T-helper 1 cell treated with Interleukin-12 subunit alpha and Interleukin-12 subunit beta and Interleukin-4 antibody, amounts not matched to agents 30 μg/mL and 1 μg/mL, for 36 hours (primary cell): Measurements from ENCODE around the gene SIGLEC7.

Experiments
- H3K27ac Mint-ChIP-seq: one replicate; pipeline ENCODE4 v1.8.0; 2021; ENCODE audit warnings: mild to moderate bottlenecking, mixed read lengths
- H3K27me3 Mint-ChIP-seq: one replicate; pipeline ENCODE4 v1.8.0; 2021; ENCODE audit warnings: low read depth, mixed read lengths
- H3K36me3 Mint-ChIP-seq: one replicate; pipeline ENCODE4 v1.8.0; 2021; ENCODE audit warnings: low read depth, mixed read lengths
- H3K4me1 Mint-ChIP-seq: one replicate; pipeline ENCODE4 v1.8.0; 2021; ENCODE audit warnings: low read depth, mixed read lengths
- H3K4me3 Mint-ChIP-seq: one replicate; pipeline ENCODE4 v1.8.0; 2021; ENCODE audit warnings: mild to moderate bottlenecking, moderate library complexity, mixed read lengths
- H3K9me3 Mint-ChIP-seq: one replicate; pipeline ENCODE4 v1.8.0; 2021; ENCODE audit warnings: mixed read lengths

The SIGLEC7 gene

GRCh38 chr19:51107406-51108065 is 34.6 kb upstream of the SIGLEC7 start:
- Mint-ChIP-seq H3K9me3 (no peaks in the 10 kb centered on the region), H3K27ac (peak overlapping the region; percentile 92), H3K36me3 (peaks cover 21% of the 10 kb centered on the region), H3K4me3 (peak overlapping the region; percentile 93), H3K4me1 (peaks cover 28% of the 10 kb centered on the region), H3K27me3 (no peaks in the 10 kb centered on the region)

- Mint-ChIP-seq H3K27ac (peak within 1 kb of the TSS; percentile 92), H3K36me3 (peaks cover 18% of the 10 kb centered on the region)
These were observed 33.9 kb upstream of the SIGLEC7 start, which contains the start of gene CTU1 for GRCh38 chr19:51108066-51108804. CTU1 (minus strand) TSS chr19:51108409; CDS start chr19:51104569, 3,840 bp downstream.

DNA sequence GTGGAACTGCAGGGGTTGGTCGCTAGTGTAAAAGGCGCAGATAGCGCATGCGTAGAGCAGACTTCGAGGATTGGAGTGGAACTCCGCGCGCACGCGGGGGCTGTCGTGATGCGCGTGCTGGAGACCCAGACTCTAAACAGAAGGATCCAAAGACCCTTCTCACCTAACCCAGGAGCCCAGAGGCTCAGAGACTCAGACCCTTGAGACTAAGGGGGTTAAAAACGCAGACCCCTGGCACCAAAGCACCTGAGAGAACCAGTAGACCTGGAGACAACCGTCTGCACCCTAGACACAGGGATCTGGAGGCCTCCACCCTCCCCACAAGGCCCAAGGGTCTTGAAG is 33.3 kb upstream of the SIGLEC7 start:
- Mint-ChIP-seq H3K9me3 (no peaks in the 10 kb centered on the region), H3K4me1 (peaks cover 25% of the 10 kb centered on the region), H3K27me3 (no peaks in the 10 kb centered on the region), H3K36me3 (peaks cover 16% of the 10 kb centered on the region), H3K27ac (peak overlapping the region; percentile 92), H3K4me3 (peak overlapping the region; percentile 93)

More at GRCh38 chr19:51108066-51108804, 33.9 kb upstream of the SIGLEC7 start, which contains the start of gene CTU1:
- Mint-ChIP-seq H3K4me3 (peak within 1 kb of the TSS; percentile 93), H3K4me1 (peaks cover 25% of the 10 kb centered on the region), H3K9me3 (no peaks in the 10 kb centered on the region), H3K27me3 (no peaks in the 10 kb centered on the region)

GRCh38 chr19:51110666-51110971 is 31.5 kb upstream of the SIGLEC7 start:
- no peak overlapping the region for H3K27ac Mint-ChIP-seq
- peaks cover 32% of the 10 kb centered on the region for H3K4me1 Mint-ChIP-seq
- peaks cover 7% of the 10 kb centered on the region for H3K36me3 Mint-ChIP-seq
- no peaks in the 10 kb centered on the region for H3K9me3 Mint-ChIP-seq
- H3K27me3 Mint-ChIP-seq = no peaks in the 10 kb centered on the region
- no peak overlapping the region for H3K4me3 Mint-ChIP-seq

- no peak overlapping the region for H3K27ac Mint-ChIP-seq
- H3K4me1 Mint-ChIP-seq = peaks cover 27% of the 10 kb centered on the region
- H3K9me3 Mint-ChIP-seq = no peaks in the 10 kb centered on the region
- peaks cover 8% of the 10 kb centered on the region for H3K27me3 Mint-ChIP-seq
- H3K4me3 Mint-ChIP-seq = no peak overlapping the region
- H3K36me3 Mint-ChIP-seq = peaks cover 2% of the 10 kb centered on the region
These were observed 30.5 kb upstream of the SIGLEC7 start for GRCh38 chr19:51111606-51112005.

GRCh38 chr19:51114087-51114729 is 27.9 kb upstream of the SIGLEC7 start:
- peaks cover 24% of the 10 kb centered on the region for H3K27me3 Mint-ChIP-seq
- no peaks in the 10 kb centered on the region for H3K36me3 Mint-ChIP-seq
- peaks cover 18% of the 10 kb centered on the region for H3K4me1 Mint-ChIP-seq
- peak overlapping the region; percentile 3 for H3K27ac Mint-ChIP-seq
- no peaks in the 10 kb centered on the region for H3K9me3 Mint-ChIP-seq
- H3K4me3 Mint-ChIP-seq = no peak overlapping the region

DNA sequence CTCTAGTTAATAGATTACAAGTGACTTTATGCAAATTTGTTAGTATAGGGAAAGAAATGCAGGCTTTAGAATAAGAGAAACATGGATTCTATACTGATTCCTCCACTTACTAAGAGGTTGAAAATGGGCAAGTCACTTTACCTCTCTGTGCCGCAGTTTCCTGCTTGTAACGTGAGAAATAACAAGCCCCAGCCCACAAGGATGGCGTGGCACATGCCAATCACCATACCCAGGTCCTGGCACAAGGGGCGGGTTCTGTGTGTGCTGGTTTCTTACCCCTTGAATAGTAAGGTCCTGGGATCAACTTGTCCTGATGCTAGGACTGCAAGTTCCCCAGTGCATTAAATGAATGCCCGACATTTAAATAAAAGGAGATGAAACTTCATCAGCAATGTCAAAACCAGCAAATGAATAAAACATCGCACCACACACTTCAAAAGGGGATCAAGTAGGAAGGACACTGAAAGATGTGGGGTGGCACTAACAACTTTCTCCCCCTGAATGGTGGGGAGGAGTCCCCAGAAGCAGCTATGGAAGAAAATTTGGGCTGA is 25.3 kb upstream of the SIGLEC7 start:
- no peaks in the 10 kb centered on the region for H3K36me3 Mint-ChIP-seq
- peaks cover 20% of the 10 kb centered on the region for H3K4me1 Mint-ChIP-seq
- no peak overlapping the region for H3K27ac Mint-ChIP-seq
- H3K4me3 Mint-ChIP-seq = no peak overlapping the region
- peaks cover 30% of the 10 kb centered on the region for H3K27me3 Mint-ChIP-seq
- H3K9me3 Mint-ChIP-seq = no peaks in the 10 kb centered on the region

DNA sequence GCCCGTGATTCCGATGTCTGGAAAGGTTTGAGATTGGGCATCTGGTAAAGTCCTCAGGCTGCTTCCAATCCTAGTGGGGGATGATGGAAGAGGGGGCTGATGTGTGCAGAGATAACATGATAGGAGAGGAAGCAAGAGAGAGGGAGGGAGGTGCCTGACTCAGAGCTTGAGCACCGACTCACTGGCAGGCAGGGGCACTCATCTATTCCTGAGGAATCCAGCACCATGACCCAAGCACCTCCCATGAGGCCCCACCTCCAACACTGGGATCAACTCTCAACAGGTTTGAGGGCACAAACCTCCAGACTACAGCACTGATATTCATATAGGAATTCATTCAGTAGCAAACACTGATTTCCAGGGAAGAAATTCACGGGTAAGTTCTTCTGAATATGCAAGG is 23.0 kb upstream of the SIGLEC7 start:
- Mint-ChIP-seq H3K36me3 (no peaks in the 10 kb centered on the region), H3K4me3 (no peak overlapping the region), H3K27me3 (peaks cover 30% of the 10 kb centered on the region), H3K4me1 (peaks cover 37% of the 10 kb centered on the region), H3K27ac (no peak overlapping the region), H3K9me3 (no peaks in the 10 kb centered on the region)

DNA sequence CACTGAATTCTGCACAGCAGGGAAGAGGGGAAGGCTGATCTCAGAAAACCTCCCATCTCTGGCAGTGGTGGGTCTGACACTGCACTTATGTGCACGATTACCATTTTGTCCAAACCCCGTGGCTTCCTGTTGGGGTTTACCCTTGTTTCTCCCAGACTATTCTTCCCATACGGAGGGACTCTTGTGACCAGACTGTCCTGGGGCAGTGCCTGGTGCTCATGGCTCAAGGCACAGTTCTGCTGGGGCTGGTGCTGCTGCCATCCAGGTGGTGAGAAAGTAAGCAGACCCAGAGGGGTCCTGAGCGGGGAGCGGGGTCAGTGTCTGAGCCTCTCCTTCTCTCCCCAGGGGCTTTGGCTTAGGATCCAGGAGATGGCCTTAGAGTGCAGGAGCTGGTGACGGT is 22.5 kb upstream of the SIGLEC7 start:
- Mint-ChIP-seq H3K4me3 (no peak overlapping the region), H3K9me3 (no peaks in the 10 kb centered on the region), H3K4me1 (peaks cover 35% of the 10 kb centered on the region), H3K27ac (no peak overlapping the region), H3K36me3 (no peaks in the 10 kb centered on the region), H3K27me3 (peaks cover 30% of the 10 kb centered on the region)

GRCh38 chr19:51120160-51120559 is 21.9 kb upstream of the SIGLEC7 start:
- no peak overlapping the region for H3K4me3 Mint-ChIP-seq
- H3K4me1 Mint-ChIP-seq = peaks cover 35% of the 10 kb centered on the region
- H3K27ac Mint-ChIP-seq = no peak overlapping the region
- H3K36me3 Mint-ChIP-seq = no peaks in the 10 kb centered on the region
- peaks cover 30% of the 10 kb centered on the region for H3K27me3 Mint-ChIP-seq
- no peaks in the 10 kb centered on the region for H3K9me3 Mint-ChIP-seq

DNA sequence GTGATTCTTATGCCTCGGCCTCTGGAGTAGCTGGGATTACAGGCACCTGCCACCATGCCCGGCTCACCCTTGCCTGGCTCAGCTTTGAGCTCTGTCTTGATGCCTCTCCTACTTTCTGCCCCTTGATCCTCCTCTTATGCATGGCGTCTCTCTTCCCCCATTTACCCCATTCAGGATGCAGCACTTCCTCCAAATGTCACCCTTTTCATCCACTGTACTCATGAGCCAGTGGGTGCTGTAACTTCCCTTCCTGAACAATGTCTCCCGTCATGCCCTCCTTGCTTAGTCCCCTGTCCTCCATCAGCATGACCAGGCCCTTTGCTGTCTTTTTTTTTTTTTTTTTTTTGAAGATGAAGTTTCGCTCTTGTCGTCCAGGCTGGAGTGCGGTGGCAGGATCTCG is 20.8 kb upstream of the SIGLEC7 start:
- H3K27me3 Mint-ChIP-seq = peaks cover 24% of the 10 kb centered on the region
- H3K9me3 Mint-ChIP-seq = no peaks in the 10 kb centered on the region
- H3K4me3 Mint-ChIP-seq = no peak overlapping the region
- H3K4me1 Mint-ChIP-seq = peaks cover 32% of the 10 kb centered on the region
- no peak overlapping the region for H3K27ac Mint-ChIP-seq
- no peaks in the 10 kb centered on the region for H3K36me3 Mint-ChIP-seq

- H3K36me3 Mint-ChIP-seq = no peaks in the 10 kb centered on the region
- peak overlapping the region; percentile 33 for H3K4me3 Mint-ChIP-seq
- peaks cover 16% of the 10 kb centered on the region for H3K27me3 Mint-ChIP-seq
- peaks cover 38% of the 10 kb centered on the region for H3K4me1 Mint-ChIP-seq
- no peaks in the 10 kb centered on the region for H3K9me3 Mint-ChIP-seq
- no peak overlapping the region for H3K27ac Mint-ChIP-seq
These were observed 19.8 kb upstream of the SIGLEC7 start for GRCh38 chr19:51122112-51122981.

GRCh38 chr19:51123381-51123800 is 18.7 kb upstream of the SIGLEC7 start:
- Mint-ChIP-seq H3K4me1 (peaks cover 41% of the 10 kb centered on the region), H3K27me3 (peaks cover 10% of the 10 kb centered on the region), H3K4me3 (peak overlapping the region; percentile 18), H3K9me3 (no peaks in the 10 kb centered on the region), H3K27ac (peak overlapping the region; percentile 82), H3K36me3 (no peaks in the 10 kb centered on the region)

DNA sequence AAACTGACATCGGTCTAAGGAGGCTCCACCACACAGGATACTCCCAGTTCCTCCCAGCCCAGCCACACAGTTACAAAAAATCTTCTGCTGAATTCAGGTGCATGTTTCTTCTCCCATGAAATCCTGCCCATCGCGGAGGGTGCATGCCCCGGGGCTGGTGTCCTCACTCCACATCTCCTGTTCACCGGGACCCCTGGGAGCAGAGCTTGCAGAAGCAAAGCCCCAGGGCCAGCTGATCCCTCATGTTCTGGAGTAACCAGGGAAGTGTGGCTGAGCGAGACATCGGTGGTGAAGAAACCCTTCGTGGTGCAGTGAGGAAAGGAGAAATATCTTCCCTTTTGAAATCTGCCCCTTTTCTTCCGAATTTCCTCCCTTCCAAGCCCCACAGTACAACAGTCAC is 18.3 kb upstream of the SIGLEC7 start:
- no peaks in the 10 kb centered on the region for H3K9me3 Mint-ChIP-seq
- no peaks in the 10 kb centered on the region for H3K36me3 Mint-ChIP-seq
- peaks cover 10% of the 10 kb centered on the region for H3K27me3 Mint-ChIP-seq
- peak overlapping the region; percentile 53 for H3K4me3 Mint-ChIP-seq
- H3K27ac Mint-ChIP-seq = peak overlapping the region; percentile 82
- peaks cover 45% of the 10 kb centered on the region for H3K4me1 Mint-ChIP-seq
